ENCODE results near the gene ATAD5.

GRCh38 chr17:30926516-30926915 is 94.8 kb downstream of the ATAD5 start:
- TF ChIP-seq TAF1 (IDR thresholded peaks at IDR 0.05; ENCODE audit: borderline replicate concordance, low read depth, low read length) (no peak), CTCF (IDR thresholded peaks at IDR 0.05) (no peak), POLR2AphosphoS5 (IDR thresholded peaks at IDR 0.05; ENCODE audit: low read depth, low read length) (no peak), RAD21 (IDR thresholded peaks at IDR 0.05; ENCODE audit: low read length) (no peak), CHD2 (IDR thresholded peaks at IDR 0.05; ENCODE audit: low read length, partially characterized antibody) (no peak), SMC3 (IDR thresholded peaks at IDR 0.05; ENCODE audit: low read depth, low read length) (no peak), USF2 (IDR thresholded peaks at IDR 0.05; ENCODE audit: borderline replicate concordance, low read depth, low read length) (no peak), MXI1 (IDR thresholded peaks at IDR 0.05; ENCODE audit: low read depth, low read length) (no peak), SIN3A (IDR thresholded peaks at IDR 0.05; ENCODE audit: borderline replicate concordance, low read depth, low read length) (no peak)
- TF ChIP-seq, protein P1, sequence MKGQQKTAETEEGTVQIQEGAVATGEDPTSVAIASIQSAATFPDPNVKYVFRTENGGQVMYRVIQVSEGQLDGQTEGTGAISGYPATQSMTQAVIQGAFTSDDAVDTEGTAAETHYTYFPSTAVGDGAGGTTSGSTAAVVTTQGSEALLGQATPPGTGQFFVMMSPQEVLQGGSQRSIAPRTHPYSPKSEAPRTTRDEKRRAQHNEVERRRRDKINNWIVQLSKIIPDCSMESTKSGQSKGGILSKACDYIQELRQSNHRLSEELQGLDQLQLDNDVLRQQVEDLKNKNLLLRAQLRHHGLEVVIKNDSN (IDR thresholded peaks at IDR 0.05; ENCODE audit: borderline replicate concordance, low read depth) = no peak
- TF ChIP-seq, protein P2, sequence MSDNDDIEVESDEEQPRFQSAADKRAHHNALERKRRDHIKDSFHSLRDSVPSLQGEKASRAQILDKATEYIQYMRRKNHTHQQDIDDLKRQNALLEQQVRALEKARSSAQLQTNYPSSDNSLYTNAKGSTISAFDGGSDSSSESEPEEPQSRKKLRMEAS (IDR thresholded peaks at IDR 0.05; ENCODE audit: low read depth) = no peak

Measured in SK-N-SH (cell line).